Middle frontal gyrus (tissue), 1 donor: ENCODE results near the gene HOXB1.
"Not testable (repeated sequence)": the region's sequence is repeated elsewhere in the genome, so short reads cannot be mapped to it uniquely, and the experiment has no call there.

Source experiments
- DNase-seq: peaks from one replicate; pipeline ENCODE4 v3.0.0-alpha.2; 2015; ENCODE audit warnings: low spot score; ENCODE audit errors: extremely low spot score

The HOXB1 gene

DNA sequence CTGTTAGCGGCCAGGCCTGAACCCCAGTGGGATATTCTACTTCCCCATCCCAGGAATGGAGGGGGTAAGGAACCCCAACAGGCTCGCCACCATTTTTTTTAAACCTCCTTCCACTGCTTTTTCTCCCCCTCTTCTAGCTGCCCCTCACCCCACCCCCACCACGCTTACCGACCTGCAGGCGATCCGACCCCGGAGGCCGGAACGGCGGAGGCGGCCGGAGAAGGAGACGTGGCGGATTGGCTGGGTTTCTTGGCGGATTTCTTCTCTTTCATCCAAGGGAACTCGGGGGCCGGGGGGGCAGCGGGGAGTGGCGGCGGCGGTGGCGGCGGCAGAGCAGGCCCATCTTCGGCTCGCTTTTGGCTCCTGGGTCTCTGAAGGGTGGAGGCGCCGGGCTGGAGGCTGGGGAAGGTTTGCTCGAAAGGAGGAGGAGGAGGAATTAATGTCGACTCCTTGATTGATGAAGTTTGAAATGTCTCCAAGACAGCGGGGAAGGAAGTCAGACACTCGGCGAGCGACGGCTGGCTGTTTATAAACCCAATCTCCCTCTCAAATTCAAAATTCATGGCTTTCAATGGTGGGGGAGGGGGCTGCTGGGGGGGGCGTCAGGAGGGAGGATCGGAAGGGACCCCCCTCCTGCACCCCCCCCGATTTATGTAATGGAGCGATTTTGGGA, 13.7 kb upstream of the HOXB1 start:
- DNase-seq = no peak

DNA sequence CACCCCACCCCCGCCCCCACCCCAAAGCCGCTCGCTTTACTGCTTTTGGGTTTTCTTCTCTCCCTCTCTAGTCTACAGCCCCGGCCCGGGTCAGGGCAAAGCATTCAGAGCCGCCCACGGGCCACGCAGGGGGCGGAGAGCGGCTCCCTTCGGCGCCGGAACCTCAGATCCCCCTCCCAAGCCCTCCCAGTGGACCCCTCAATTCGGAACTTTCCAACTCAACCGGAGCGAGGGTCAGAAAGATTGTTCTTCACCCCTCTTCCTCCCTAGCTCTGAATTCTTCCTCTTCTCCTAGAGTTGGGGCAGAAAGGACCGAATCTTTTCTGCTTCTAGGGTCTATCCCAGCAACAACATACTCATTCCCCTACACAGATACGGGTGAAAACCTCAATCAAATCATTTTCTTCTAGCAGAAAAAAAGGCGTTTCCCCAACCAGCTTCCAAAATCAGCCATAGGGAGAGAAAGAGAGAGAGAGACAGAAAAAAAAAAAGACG, 13.1 kb upstream of the HOXB1 start:
- DNase-seq = no peak

DNA sequence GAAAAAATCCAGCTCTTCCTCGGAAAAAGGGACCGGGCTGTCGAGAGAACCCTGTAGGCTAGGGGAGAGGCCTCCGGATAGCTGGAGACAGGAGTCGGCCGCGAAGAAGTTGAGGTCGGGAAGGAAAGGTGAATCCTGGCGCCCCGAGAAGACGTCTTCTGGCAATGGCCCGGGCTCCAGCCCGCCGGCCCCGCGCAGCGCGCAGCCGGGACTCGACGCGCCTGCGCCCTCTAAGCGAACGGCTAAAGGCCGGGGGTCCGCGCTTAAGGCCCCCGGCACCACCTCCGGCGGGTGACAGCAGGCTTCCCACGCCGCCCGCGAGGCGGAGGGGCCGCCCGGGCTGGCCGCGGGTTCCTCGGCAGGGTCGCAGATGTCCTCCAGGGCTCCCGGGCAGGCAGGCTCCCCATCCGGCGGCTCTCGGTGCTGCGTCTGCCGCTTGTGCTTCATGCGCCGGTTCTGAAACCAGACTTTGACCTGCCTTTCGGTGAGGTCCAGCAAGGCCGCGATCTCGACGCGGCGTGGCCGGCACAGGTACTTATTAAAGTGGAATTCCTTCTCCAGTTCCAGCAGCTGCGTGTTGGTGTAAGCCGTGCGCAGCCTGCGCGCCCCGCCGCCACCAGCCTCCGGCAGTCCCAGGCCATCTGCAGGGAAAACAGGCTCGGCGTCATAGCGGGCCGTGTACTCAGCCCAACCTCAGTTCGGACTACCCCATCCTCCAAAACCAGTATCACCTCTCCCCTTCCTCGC, 12.5 kb upstream of the HOXB1 start:
- no peak for DNase-seq

GRCh38 chr17:48542698-48543106, 11.9 kb upstream of the HOXB1 start:
- no peak for DNase-seq

DNA sequence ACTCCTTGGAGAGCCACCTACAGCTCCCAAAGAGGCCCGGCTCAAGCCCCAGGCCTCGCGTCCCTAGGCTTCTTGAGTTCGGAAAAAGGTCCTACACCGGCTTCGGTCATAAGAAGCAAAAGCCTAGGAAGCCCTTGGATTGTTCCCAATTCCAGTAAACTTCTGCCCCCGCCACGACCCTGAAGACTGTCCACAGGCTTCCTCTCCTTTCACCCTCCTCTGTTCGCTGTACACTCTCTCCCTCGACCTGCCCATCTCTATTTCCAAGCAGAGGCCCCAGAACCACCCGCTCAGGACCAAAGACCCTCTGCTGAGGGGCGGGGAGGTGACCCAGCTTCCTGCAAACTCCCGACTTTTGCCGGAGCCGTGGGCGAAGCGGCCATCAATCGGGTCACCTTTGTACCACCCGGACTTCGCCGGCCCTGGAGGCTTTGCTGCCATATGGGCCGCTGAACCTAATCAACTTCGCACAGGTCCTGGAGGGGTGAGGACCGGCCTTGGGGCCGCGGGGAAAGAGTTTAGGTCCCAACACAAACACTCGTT, 11.4 kb upstream of the HOXB1 start:
- no peak for DNase-seq

DNA sequence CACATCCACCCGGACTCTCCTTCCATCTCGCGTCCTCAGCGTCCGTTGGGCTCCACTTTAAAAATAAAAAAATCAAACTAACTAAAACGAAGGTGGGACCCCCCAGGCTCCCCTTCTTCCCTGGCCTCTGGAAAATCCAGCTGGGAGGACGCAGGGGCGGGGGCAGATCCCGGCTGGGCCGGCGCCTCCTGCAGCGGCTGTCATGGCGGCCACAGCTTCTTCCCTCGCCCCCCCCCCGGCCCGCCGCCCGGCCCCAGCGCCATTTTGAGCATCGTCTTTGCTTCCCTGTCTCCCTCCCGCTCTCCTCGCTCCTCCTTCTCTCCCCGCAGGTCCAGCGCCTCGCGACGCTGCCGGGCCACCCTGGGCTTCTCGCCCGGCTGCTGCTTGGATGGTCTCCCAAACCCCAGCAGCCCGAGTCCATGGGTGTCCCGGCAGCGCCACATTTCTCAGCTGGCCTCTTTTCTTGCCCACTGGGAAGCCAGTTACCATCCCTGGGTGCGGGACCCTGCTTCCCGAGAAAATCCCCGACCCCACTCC, 10.8 kb upstream of the HOXB1 start:
- no peak for DNase-seq

- DNase-seq = no peak
These were observed 10.3 kb upstream of the HOXB1 start for GRCh38 chr17:48541036-48541576.

DNA sequence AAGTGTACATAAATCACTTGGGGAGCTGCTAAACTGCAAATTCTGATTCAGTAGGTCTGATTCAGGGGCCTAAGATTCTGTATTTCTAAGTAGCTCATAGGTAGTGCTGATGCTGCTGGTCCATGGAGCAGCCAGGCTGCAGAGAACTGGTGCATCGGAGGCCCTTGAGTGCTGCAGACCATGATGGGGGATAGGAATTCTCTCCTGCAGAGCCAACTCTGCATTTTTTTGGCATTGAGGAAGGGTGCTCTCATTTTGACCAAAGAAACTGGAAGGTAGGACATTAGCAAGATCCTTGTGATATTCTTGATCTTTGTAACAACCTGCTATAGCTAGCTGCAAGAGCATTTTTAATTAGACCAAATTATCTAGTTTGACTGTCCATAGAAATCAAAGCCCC, 9.4 kb upstream of the HOXB1 start:
- DNase-seq = no peak

DNA sequence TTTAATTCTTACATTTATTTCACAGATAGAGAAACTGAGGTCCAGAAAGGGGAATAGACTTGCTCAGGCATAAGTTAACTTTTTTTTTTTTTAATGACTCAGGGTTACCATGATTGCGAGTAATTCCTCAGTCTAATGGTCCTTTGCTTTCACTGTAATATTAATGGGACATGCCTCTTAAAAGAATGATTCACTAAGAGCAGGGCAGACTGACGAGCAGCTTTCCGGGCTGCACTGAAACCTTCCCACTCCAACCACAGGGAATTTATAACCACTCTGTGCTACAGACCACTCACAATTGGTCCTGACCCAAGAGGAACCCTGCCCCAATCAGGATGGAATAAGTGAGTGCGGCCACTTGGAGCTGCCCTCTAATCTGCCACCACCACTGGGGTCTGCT, 8.4 kb upstream of the HOXB1 start:
- no peak for DNase-seq

- DNase-seq = no peak
These were observed 6.5 kb upstream of the HOXB1 start for GRCh38 chr17:48537316-48537715.

GRCh38 chr17:48535793-48536559, 5.2 kb upstream of the HOXB1 start:
- not testable (repeated sequence) for DNase-seq

- DNase-seq = no peak
These were observed 1.4 kb upstream of the HOXB1 start for GRCh38 chr17:48532261-48532660.

DNA sequence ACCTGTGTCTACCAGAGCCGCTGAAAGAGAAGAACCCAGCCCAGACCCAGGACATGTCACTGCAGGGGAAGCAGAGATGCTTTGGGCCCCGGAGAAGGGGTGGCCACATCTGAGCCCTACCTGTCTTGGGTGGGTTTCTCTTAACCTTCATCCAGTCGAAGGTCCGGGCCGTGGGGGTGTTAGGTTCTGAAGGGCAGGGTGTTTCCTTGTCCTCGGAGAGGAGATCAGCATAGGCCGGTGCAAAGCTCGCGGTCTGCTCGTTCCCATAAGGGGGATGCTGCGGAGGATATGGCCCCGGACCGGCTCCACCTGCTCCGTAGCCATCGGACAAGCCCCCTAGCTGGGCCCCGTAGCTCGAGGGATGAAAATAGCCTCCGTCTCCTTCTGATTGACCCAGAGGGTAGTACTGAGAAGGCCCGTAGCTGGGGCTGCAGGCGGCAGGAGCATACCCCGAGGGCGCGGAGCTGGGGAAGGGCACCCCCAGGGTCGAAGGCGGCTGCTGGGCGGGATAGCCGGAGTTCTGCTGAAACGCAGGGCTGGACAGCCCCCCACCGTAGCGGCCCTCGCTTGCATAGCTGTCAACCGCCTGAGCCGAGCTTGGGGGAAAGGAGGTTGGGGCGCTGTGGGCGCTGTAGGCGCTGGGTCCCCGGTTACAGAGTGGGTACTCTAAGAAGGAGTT, 464 bp downstream of the HOXB1 start:
- no peak for DNase-seq

GRCh38 chr17:48529683-48530009, 1.2 kb downstream of the HOXB1 start:
- no peak for DNase-seq

DNA sequence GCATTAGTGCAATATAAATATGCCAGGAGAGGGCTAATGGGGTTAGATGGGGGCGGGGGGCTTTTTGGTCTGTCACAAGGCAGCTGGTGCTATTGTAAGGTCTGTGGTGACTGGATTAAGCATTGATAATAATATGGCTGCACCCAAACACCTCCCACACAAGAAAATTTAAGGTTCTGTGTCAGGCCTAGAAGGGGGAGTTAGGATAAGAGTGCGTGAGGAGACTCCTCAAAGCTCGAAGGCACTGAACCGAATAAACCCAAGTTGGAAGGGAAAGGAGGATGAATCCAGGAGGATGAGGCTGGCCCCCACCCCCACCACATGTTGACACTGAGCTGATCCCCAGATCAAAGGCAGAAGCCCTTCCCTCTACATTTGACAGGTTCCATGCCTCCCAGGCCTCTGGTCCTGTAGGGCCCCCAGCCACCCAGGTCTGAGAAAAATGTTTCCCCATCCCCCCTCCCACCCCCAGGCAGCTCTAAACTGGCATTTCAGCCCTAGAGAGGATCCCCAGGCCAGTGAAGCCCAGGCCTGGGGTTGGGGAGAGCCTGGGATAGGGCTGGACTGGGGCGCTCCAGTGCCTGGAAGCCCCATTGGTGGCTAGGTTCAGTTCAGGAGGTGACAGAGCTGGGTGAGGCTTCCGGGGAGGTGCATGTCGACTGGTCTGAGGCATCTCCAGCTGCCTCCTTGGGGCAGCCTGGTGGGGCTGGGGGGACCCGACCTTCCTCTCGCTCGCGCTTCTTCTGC, 1.7 kb downstream of the HOXB1 start:
- DNase-seq = no peak

DNA sequence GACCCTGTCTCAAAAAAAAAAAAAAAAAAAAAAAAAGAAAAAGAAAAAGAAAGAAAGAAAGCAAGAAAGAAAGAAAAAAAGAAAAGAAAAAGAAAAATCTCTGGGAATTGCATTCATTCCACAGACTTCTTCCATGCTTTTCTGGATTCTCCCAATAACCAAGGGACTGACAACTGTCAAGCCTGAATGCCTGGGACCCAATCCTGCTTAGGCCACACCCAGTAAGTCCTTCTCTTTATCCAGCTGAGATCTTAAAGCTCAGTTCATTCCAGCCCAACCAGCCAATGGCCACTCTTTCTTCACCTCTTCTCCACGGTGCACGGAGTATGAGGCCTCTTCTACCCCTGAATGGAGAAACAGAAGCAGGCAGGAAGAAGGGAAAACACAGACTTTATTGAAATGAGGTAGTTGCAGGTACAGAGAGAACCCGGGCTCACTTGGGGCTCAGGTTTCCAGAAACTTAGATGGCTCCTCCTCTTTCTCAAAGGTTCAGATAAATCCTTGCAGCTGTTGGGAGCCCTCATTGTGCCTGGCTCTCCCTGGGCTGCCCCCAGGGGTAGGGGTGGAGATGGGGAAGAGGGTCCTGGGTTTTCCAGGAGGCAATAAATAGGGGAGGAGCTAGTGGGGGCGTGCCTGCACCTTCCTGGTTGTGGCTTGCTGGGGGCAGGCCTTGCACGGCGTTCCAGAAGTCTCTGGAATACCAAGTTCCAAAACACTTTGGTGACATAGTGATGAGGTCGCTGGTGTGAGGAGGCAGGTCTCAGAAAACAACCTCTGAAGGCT, 2.5 kb downstream of the HOXB1 start:
- DNase-seq = no peak

DNA sequence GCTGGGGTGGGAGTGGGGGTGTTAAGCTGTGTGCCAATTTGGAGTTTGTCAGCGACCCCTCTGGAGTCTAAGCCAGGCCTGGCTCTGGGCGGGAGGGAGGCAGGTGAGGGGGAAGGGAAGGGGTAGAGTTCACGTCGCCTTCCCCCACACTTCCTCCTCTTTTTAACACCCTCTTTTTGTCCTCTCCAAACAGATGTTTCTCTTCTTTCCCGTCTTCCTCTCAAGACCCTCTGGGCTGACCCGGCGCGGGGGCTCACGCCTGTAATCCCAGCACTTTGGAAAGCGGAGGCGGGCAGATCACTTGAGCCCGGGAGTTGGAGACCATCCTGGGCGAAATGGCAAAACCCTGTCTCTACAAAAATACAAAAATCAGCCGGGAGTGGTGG, 3.3 kb downstream of the HOXB1 start:
- no peak for DNase-seq

- DNase-seq = no peak
These were observed 3.9 kb downstream of the HOXB1 start for GRCh38 chr17:48526608-48527546.
